ENCODE measurements around the gene CDK11A.
"Not testable (repeated sequence)": the region's sequence is repeated elsewhere in the genome, so short reads cannot be mapped to it uniquely, and the experiment has no call there.

DNA sequence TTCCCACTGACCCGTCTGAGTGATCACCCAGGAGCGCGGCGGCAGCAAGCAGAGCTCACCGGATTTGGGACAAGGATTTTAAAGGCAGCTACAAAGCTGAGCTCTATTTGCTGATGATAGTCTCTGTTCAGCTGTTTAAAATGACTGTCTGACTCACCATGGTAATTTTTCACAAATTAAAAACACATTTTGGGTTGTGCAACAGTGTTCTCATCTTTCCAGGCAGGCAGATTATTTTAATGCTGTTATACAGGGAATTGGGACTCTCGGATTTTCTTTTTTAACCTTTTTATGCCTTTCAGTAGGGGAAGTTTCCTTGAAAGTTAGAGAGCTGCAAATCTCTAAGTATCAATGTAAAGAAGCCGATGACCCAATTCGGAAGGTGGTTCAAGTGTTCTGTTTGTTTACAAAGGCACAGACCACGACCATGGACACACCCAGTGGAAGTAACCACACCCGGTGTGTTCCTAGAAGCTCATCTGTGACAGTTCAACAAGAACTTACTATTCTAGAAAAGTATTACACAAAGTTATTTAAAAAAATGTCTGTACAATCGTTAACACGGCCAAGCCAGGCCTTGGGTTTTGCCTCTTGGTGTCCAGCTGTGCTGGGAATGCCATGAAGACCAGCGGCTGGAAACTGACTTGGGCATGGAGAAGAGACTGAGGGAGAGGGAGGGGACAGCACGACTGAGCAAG lies 4.3 kb upstream of the CDK11A start:
- TF ChIP-seq, protein P1, sequence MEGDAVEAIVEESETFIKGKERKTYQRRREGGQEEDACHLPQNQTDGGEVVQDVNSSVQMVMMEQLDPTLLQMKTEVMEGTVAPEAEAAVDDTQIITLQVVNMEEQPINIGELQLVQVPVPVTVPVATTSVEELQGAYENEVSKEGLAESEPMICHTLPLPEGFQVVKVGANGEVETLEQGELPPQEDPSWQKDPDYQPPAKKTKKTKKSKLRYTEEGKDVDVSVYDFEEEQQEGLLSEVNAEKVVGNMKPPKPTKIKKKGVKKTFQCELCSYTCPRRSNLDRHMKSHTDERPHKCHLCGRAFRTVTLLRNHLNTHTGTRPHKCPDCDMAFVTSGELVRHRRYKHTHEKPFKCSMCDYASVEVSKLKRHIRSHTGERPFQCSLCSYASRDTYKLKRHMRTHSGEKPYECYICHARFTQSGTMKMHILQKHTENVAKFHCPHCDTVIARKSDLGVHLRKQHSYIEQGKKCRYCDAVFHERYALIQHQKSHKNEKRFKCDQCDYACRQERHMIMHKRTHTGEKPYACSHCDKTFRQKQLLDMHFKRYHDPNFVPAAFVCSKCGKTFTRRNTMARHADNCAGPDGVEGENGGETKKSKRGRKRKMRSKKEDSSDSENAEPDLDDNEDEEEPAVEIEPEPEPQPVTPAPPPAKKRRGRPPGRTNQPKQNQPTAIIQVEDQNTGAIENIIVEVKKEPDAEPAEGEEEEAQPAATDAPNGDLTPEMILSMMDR (IDR thresholded peaks at IDR 0.05; ENCODE audit: low read depth, low read length, poor library complexity, severe bottlenecking), result not testable (repeated sequence)
- TF ChIP-seq EZH2phosphoT487 (IDR thresholded peaks at IDR 0.05; ENCODE audit: borderline replicate concordance, low read length), result not testable (repeated sequence)
